ENCODE measurements around the gene ZNF543. TPM values are rescaled to one million over a fixed set of nuclear protein-coding genes. Genes with fewer than 3 reads are reported as not detected.

ZNF543 gene
- total and polyA plus RNA-seq, 2 of the 13 experiments (the other 11 are each of a cell fraction or from before 2014, with no cell fraction given), result 2.1 to 8.9 TPM

- TF ChIP-seq ZHX2 (IDR thresholded peaks at IDR 0.05; ENCODE audit: low read depth) (no peak; the same call in 1 of the 2 replicates), ZHX2 (CRISPR knock-in tag; IDR thresholded peaks at IDR 0.05; ENCODE audit: borderline replicate concordance) (peak; percentile 77; the same call in 1 of the 2 replicates), ZBTB40 (IDR thresholded peaks at IDR 0.05) (no peak), ZBTB40 (CRISPR knock-in tag; IDR thresholded peaks at IDR 0.05) (peak; percentile 51; the same call in 1 of the 2 replicates), MBD4 (IDR thresholded peaks at IDR 0.05; ENCODE audit: borderline replicate concordance, low read length) (no peak), ARID2 (CRISPR knock-in tag; IDR thresholded peaks at IDR 0.05; ENCODE audit: borderline replicate concordance) (peak; percentile 77; the same call in 1 of the 2 replicates), KLF12 (CRISPR knock-in tag; IDR thresholded peaks at IDR 0.05; ENCODE audit: borderline replicate concordance) (peak; percentile 84), ZBTB42 (CRISPR knock-in tag; IDR thresholded peaks at IDR 0.05) (0 out of 2 replicates have a peak, but pooled peaks have one; percentile 14), ZNF343 (CRISPR knock-in tag; IDR thresholded peaks at IDR 0.05) (no peak), SIN3A (IDR thresholded peaks at IDR 0.05; ENCODE audit: borderline replicate concordance, low read depth, low read length) (peak; percentile 90; the same call in 1 of the 2 replicates), ZBTB44 (CRISPR knock-in tag; IDR thresholded peaks at IDR 0.05) (peak; percentile 79; the same call in 1 of the 2 replicates)
These were observed 40.7 kb upstream of the ZNF543 start (continued) for GRCh38 chr19:57279418-57280164.
